GM18858 (cell line): Measurements from ENCODE around the gene FTO.

Source experiments
- ATAC-seq: cut with Tn5 transposase; IDR thresholded peaks from one replicate; pipeline ENCODE4 v1.9.1; 2021; ENCODE audit not compliant: unreplicated experiment

The FTO gene

GRCh38 chr16:53781023-53781605 is 77.2 kb downstream of the FTO start:
- ATAC-seq, result no peak

- no peak for ATAC-seq
Measured at GRCh38 chr16:53782148-53782547, 78.2 kb downstream of the FTO start.

GRCh38 chr16:53784291-53784690 is 80.3 kb downstream of the FTO start:
- no peak for ATAC-seq

GRCh38 chr16:53785044-53785443 is 81.1 kb downstream of the FTO start:
- ATAC-seq, result no peak

GRCh38 chr16:53785916-53786315 is 82.0 kb downstream of the FTO start:
- ATAC-seq, result no peak

- ATAC-seq, result no peak
Measured at GRCh38 chr16:53787423-53787822, 83.5 kb downstream of the FTO start.

GRCh38 chr16:53789137-53789536 is 85.2 kb downstream of the FTO start:
- ATAC-seq, result no peak

GRCh38 chr16:53792161-53792951 is 88.4 kb downstream of the FTO start:
- ATAC-seq, result no peak

GRCh38 chr16:53803451-53803850 is 99.5 kb downstream of the FTO start:
- no peak for ATAC-seq

GRCh38 chr16:53803998-53804397 is 100.0 kb downstream of the FTO start:
- no peak for ATAC-seq

GRCh38 chr16:53804467-53804866 is 100.5 kb downstream of the FTO start:
- no peak for ATAC-seq

- no peak for ATAC-seq
Measured at GRCh38 chr16:53805113-53805512, 101.2 kb downstream of the FTO start.

- no peak for ATAC-seq
Measured at GRCh38 chr16:53805752-53806151, 101.8 kb downstream of the FTO start.

GRCh38 chr16:53809088-53809932 is 105.4 kb downstream of the FTO start:
- no peak for ATAC-seq

- no peak for ATAC-seq
Measured at GRCh38 chr16:53812914-53813313, 109.0 kb downstream of the FTO start.

GRCh38 chr16:53814801-53815200 is 110.8 kb downstream of the FTO start:
- ATAC-seq, result no peak

- ATAC-seq, result no peak
Measured at GRCh38 chr16:53816211-53816836, 112.4 kb downstream of the FTO start.

- no peak for ATAC-seq
Measured at GRCh38 chr16:53817117-53817755, 113.3 kb downstream of the FTO start.

- no peak for ATAC-seq
Measured at GRCh38 chr16:53817812-53818550, 114.0 kb downstream of the FTO start.

GRCh38 chr16:53821487-53821886 is 117.5 kb downstream of the FTO start:
- no peak for ATAC-seq
